Measurements from ENCODE around the gene DOP1A.

DOP1A gene

GRCh38 chr6:83215131-83216047, 147.9 kb downstream of the DOP1A start:
- DNase-seq = peak; percentile 68

- no peak for DNase-seq
Observed at GRCh38 chr6:83216806-83217205, 149.3 kb downstream of the DOP1A start.

Measured in right forelimb (tissue), 1 donor.